Activated T-helper 2 cell treated with anti-CD3 and anti-CD28 coated beads, Interferon-gamma antibody, Interleukin-2, Interleukin-4, amounts not matched to agents 10 μg/mL and 5 μg/mL and 100 μg/mL, durations not matched to agents 14 hours and 24 hours and 36 hours (primary cell): ENCODE data around the gene CAB39. TPM values are rescaled to one million over a fixed set of nuclear protein-coding genes. Genes with fewer than 3 reads are reported as not detected.

Experiments used
- DNase-seq: peaks from one replicate; pipeline ENCODE4 v3.0.0; 2021; ENCODE audit warnings: low spot score
- H3K27ac Mint-ChIP-seq: one replicate; pipeline ENCODE4 v1.8.0; 2021; ENCODE audit warnings: mixed read lengths
- H3K27me3 Mint-ChIP-seq: one replicate; pipeline ENCODE4 v1.8.0; 2021; ENCODE audit warnings: low read depth, mixed read lengths
- H3K36me3 Mint-ChIP-seq: one replicate; pipeline ENCODE4 v1.8.0; 2021; ENCODE audit warnings: low read depth, mixed read lengths
- H3K4me1 Mint-ChIP-seq: one replicate; pipeline ENCODE4 v1.8.0; 2021; ENCODE audit warnings: low read depth, mixed read lengths
- H3K4me3 Mint-ChIP-seq: one replicate; pipeline ENCODE4 v1.8.0; 2021; ENCODE audit warnings: low read depth, mild to moderate bottlenecking, moderate library complexity, mixed read lengths
- H3K9me3 Mint-ChIP-seq: one replicate; pipeline ENCODE4 v1.8.0; 2021; ENCODE audit warnings: mixed read lengths
- intact Hi-C: fragments of 100-400 bp; cut with micrococcal nuclease; formaldehyde crosslinking; loops from one replicate; pipeline ENCODE4 v1.15.1; 2023
- total RNA-seq: library from RNA; stranded (reverse); gene quantifications from 2 replicates; pipeline ENCODE4 v1.2.3, GENCODE V29; 2022

Gene CAB39
- total RNA-seq, 1 donor from 2014 or later = 176 TPM

DNA sequence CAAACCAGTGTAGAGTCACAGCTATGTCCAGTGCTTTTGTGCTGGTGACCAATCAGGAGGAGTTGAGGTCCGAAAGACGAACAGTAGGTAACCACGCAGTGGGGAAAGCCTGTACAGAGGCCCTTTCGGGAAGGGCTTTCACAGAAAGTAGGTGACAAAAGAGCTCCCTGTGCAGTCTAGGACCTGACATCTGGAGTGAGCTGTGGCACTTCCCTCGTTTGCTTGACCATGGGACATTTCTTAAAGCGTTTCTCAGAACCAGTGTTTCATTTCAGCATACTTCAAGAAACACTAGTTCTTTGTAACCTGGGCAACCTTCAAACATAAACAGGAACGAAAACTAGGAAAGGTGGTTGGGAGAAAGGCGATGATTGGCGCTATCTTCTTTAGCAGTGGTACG is 96.4 kb downstream of the CAB39 start:
- H3K27me3 Mint-ChIP-seq = no peaks in the 10 kb centered on the region
- peaks cover 74% of the 10 kb centered on the region for H3K36me3 Mint-ChIP-seq
- H3K27ac Mint-ChIP-seq = no peak overlapping the region
- H3K4me3 Mint-ChIP-seq = no peak overlapping the region
- no peak for DNase-seq
- H3K9me3 Mint-ChIP-seq = peaks cover 4% of the 10 kb centered on the region
- intact Hi-C loops = no loop called here
- peaks cover 19% of the 10 kb centered on the region for H3K4me1 Mint-ChIP-seq

DNA sequence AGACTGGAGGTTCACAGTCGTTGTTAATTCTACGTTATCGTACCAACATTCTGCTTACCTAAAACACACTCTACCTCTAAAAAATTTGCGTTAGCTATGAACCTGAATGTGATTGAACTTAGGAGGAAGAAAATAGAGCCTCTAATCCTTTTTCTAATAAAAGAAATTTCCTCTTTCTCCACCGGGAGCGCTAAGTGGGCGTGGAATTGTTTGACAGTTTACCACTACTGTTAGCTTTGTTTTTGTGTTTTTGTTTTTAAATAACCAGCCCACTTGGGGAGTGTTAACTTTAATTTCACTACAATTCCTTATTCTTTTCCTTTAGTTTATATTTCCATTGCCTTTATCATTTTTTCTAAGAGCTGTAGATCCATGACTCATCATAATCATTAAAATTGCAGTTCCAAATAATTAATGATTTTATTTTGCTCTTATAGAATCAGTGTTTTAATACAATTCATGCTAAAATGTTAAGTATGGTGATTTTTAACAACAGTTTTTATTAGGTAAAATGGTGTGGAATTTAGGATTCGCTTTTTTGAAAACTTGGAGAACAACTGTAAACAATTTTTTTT is 97.1 kb downstream of the CAB39 start:
- Mint-ChIP-seq H3K36me3 (peaks cover 73% of the 10 kb centered on the region), H3K27ac (no peak overlapping the region), H3K4me3 (no peak overlapping the region), H3K4me1 (peaks cover 19% of the 10 kb centered on the region), H3K27me3 (no peaks in the 10 kb centered on the region), H3K9me3 (no peaks in the 10 kb centered on the region)
- intact Hi-C loops = no loop called here
- no peak for DNase-seq

DNA sequence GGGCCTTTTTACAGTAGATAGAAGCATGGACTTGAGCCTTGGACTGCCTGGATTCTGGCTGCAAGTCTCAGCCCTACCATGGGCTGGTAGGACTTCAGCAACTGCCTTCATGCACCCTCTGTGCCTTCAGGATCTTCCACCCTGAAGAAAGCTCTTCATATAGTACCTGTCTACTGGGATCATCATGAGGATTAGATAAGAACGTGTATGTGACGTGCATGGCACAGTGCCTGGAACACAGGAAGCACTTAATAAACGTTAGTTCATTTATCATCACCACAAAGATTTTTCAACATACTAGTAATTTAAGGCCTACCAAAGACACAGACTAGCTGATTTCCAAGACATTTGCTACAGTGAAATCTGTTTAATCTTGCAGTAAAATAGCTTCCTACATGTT is 98.9 kb downstream of the CAB39 start:
- Mint-ChIP-seq H3K9me3 (no peaks in the 10 kb centered on the region), H3K36me3 (peaks cover 76% of the 10 kb centered on the region), H3K4me1 (peaks cover 19% of the 10 kb centered on the region), H3K4me3 (no peak overlapping the region), H3K27me3 (no peaks in the 10 kb centered on the region), H3K27ac (no peak overlapping the region)
- DNase-seq = no peak
- intact Hi-C loops = no loop called here

DNA sequence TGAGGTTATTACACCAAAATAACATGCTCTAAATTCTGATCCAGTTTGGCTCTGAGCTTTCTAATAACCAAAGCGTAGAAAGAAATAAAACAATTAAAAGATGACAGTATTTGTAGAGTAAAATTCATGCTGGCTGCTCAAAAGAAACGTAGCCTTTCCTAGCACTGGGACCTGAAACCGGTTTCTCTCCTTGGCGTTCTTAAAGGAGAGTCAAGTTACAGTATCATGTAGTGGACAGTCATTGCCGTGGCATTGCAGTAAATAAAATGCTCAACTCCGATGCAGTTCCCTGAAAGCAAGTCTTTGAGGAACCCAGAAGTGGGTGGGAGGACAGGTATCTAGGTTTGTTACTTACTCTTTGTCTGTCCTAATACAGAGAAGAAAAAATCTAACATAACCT is 99.4 kb downstream of the CAB39 start:
- H3K27me3 Mint-ChIP-seq = no peaks in the 10 kb centered on the region
- intact Hi-C loops = no loop called here
- peaks cover 17% of the 10 kb centered on the region for H3K4me1 Mint-ChIP-seq
- no peak for DNase-seq
- H3K27ac Mint-ChIP-seq = no peak overlapping the region
- H3K9me3 Mint-ChIP-seq = no peaks in the 10 kb centered on the region
- peaks cover 77% of the 10 kb centered on the region for H3K36me3 Mint-ChIP-seq
- H3K4me3 Mint-ChIP-seq = no peak overlapping the region

DNA sequence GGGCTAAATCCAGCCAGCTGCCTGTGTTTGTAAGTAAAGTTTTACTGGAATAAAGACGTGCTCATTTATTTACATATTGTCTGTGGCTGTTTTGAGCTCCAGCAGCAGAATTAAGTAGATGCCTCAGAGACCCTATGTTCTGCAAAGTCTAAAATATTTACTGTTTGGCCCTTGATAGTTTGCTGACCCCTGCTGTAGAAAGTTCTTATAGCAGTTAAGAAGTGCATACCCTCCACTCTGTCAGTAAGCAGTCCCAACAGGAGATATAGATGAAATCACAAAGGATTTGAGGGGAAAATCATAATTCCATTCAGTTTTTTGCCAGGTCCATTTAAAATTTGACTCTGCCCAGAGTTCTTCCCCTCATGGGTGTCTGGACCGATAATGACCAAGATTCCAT is 102.0 kb downstream of the CAB39 start:
- DNase-seq = no peak
- no peaks in the 10 kb centered on the region for H3K27me3 Mint-ChIP-seq
- H3K4me1 Mint-ChIP-seq = peaks cover 15% of the 10 kb centered on the region
- no peak overlapping the region for H3K27ac Mint-ChIP-seq
- intact Hi-C loops = no loop called here
- H3K4me3 Mint-ChIP-seq = no peak overlapping the region
- H3K9me3 Mint-ChIP-seq = no peaks in the 10 kb centered on the region
- peaks cover 86% of the 10 kb centered on the region for H3K36me3 Mint-ChIP-seq

DNA sequence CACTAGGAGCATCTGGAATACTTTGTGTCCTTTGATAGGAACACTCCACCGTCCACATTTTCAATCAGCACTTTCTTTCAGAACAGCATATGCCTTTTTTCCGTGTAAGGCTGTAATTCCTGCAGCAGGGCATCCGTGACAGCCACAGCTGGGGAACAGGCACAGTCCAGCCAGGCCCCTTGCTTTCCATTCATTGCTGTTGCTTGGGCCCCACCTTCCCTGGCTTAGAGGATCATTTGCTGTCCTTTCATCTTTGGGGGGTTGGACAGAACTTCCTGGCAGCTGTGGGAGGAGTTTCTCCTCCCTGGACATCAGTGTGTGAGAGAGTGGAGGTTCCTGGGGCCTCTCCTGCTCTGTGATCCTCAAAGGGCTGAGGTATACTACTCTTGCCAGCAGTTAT is 102.4 kb downstream of the CAB39 start:
- no peaks in the 10 kb centered on the region for H3K9me3 Mint-ChIP-seq
- no peaks in the 10 kb centered on the region for H3K27me3 Mint-ChIP-seq
- H3K4me3 Mint-ChIP-seq = no peak overlapping the region
- H3K36me3 Mint-ChIP-seq = peaks cover 87% of the 10 kb centered on the region
- DNase-seq = no peak
- peaks cover 15% of the 10 kb centered on the region for H3K4me1 Mint-ChIP-seq
- H3K27ac Mint-ChIP-seq = peak overlapping the region; percentile 16
- intact Hi-C loops = no loop called here

DNA sequence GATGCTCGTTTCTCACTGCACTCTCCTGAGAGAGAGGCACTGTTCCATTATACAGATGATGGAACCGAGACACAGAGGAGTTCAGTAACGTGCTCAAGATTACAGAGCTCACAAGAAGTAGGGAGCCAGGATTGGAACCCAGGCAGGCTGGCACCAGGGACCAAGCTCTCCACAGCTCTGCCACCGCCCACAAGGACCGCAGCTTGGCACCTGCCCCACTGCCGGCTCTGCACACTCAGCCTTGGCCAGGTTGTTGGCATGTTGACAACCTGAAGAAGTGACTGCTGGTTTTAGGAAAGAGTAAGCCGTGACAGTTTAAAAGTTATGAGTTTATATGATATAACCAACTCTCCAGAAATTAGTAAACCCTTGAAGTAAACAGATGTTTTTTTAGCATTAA is 104.1 kb downstream of the CAB39 start:
- intact Hi-C loops = no loop called here
- H3K27me3 Mint-ChIP-seq = no peaks in the 10 kb centered on the region
- H3K4me3 Mint-ChIP-seq = no peak overlapping the region
- H3K4me1 Mint-ChIP-seq = peaks cover 15% of the 10 kb centered on the region
- peaks cover 82% of the 10 kb centered on the region for H3K36me3 Mint-ChIP-seq
- no peaks in the 10 kb centered on the region for H3K9me3 Mint-ChIP-seq
- no peak for DNase-seq
- H3K27ac Mint-ChIP-seq = no peak overlapping the region

DNA sequence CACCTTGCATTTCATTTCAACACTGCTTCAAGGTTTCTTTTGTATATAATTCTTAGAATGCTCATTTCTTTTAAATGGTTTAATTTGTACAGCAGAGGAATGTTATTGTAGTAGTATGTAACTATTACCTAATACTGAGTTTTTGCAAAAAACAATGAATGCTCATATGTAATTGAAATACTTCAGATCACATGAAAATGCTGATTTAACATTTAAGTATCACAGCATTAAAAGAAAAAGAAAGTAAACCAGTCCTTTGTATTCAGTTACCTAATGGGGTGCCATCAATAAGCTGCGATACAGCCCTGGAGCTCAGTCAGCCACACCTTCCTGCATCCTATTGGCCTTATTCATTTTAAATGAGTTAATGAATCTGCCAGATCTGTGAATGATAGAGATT is 106.8 kb downstream of the CAB39 start:
- Mint-ChIP-seq H3K4me3 (no peak overlapping the region), H3K4me1 (peaks cover 14% of the 10 kb centered on the region), H3K27me3 (no peaks in the 10 kb centered on the region), H3K36me3 (peaks cover 58% of the 10 kb centered on the region), H3K9me3 (no peaks in the 10 kb centered on the region), H3K27ac (no peak overlapping the region)
- intact Hi-C loops = no loop called here
- DNase-seq = no peak

DNA sequence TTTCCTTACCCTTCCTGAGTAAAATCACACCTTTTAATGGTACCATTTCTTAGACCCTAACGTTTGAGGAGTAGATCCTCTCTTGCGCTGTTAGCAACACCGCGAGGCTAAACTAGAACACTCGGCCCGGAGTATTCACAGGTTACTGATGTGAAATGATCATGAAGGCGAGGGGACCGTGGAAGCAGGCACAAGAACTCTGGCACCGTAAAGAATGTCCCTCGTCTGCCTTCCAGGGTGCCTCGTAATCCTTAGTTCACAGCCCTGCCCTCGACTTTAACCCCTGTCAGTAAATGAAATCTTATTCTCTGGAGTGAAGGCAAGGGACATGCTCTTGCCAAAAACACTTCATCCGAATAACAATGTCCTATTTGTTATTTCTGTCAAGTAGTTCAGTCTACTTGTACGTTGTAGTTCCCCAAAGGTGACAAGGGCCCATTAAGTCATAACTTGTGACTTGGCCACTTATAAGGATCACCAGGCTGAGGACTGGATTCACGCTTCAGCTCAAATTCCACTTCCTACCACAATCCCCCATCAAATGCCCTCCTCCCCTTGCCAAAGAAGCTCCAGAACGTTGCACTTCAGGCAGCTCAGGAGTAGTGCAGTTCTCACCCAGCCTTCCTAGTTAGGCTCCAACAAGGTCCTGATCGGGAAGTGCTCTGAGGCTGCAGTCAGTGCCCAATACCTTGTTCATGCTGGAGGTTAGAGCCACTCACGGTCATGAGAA is 108.8 kb downstream of the CAB39 start:
- Mint-ChIP-seq H3K4me3 (no peak overlapping the region), H3K27me3 (peaks cover 17% of the 10 kb centered on the region), H3K9me3 (no peaks in the 10 kb centered on the region), H3K36me3 (peaks cover 42% of the 10 kb centered on the region), H3K4me1 (peaks cover 7% of the 10 kb centered on the region), H3K27ac (no peak overlapping the region)
- DNase-seq = no peak
- intact Hi-C loops = loop anchor here (5.0 kb wide), 1 partner anchor 41 kb away; the partner anchor contains the start of gene ITM2C

DNA sequence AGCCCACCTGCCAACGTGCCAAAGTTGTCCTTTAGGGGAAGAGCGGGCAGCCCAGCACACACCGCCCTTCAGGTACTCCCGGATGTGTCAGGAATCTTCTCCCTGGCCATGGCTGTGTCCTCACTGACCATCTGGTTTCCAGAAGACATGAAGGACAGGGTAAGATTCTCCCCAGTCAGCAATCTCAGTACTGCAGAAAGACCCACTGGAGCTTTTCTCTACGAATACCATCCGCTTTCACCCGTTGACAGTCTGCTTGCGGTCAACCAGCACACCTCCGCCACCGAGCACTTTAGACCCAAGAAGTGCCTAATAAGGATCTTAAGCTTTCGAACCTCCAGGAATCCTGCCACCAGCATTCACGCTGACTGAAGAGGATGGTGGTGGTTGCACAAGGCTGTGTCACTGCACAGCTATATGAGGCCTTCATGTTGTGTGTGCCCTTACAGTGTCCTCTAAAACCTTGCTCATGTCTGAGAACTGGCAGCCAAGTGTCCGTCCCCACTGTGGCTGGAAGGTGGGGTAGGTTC is 109.4 kb downstream of the CAB39 start:
- Mint-ChIP-seq H3K27me3 (peaks cover 23% of the 10 kb centered on the region), H3K36me3 (peaks cover 35% of the 10 kb centered on the region), H3K9me3 (no peaks in the 10 kb centered on the region), H3K4me1 (peaks cover 7% of the 10 kb centered on the region), H3K27ac (no peak overlapping the region), H3K4me3 (no peak overlapping the region)
- intact Hi-C loops = loop anchor here (5.0 kb wide), 1 partner anchor 40 kb away; the partner anchor contains the start of gene ITM2C
- no peak for DNase-seq

DNA sequence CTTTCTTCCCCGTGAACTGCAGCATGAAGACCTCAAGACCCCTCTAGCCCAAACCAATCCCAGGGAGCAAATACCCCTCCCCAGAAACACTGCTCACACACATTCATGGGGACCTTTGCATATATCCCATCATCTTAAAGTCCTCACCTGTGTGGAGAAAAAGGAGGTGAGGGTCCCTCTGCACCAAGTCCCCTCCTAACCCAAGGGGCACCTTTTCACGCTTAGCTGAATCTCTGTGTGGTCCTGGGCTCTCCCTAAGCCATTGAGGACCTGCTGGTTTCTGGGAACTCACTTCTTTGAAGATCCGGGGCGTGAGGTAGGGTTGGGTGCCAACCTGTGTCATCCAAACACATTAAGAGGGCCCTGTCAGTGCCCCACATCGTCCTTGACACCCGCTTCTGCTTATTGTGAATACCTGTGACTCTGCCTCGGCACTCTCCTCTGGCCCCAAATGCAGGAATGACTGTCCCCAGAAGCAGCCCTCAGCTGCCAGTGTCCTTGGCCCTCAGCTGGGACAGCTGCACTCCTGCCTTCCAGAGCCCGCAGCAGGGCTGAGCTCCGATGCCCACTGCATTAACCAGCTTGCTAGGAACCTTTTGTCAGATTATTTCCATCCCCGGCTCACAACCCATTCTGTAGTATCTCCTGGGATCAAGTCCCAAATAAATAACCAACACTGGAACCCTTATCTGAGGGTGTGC is 110.8 kb downstream of the CAB39 start:
- no peak overlapping the region for H3K27ac Mint-ChIP-seq
- no peaks in the 10 kb centered on the region for H3K9me3 Mint-ChIP-seq
- intact Hi-C loops = loop anchor here (5.0 kb wide), 1 partner anchor 39 kb away; the partner anchor contains the start of gene ITM2C

DNA sequence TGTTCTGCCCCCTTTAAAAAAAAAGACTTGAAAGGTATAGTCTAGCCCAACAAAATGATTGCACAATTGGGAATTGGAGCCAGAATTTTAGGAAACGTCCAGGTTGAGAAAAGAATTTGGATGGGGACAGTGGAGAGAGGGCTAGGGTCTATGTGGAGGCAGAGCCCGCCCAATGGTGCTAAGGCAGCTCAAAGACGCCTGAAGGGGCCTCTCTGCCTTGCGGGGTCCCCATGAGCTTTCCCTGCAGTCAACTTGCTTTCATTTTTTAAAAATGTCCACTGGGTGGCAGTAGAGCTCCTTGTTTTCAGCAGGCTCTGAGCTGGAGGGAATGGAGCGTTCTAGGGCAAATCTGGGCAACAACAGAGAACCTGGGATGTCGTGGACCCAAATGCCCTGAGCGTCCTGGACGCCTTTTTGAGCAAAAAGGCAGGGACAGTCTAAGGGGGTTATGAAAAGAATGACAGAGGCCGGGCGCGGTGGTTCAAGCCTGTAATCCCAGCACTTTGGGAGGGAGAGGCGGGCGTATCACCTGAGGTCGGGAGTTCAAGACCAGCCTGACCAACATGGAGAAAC is 111.8 kb downstream of the CAB39 start:
- Mint-ChIP-seq H3K9me3 (no peaks in the 10 kb centered on the region), H3K4me3 (no peak overlapping the region)
- intact Hi-C loops = loop anchor here (1.0 to 5.0 kb wide), 4 partner anchors 26 to 228 kb away; partner anchors contain the start of gene ITM2C

More for the DNA sequence above, 110.8 kb downstream of the CAB39 start:
- Mint-ChIP-seq H3K36me3 (peaks cover 23% of the 10 kb centered on the region), H3K4me1 (peaks cover 11% of the 10 kb centered on the region), H3K4me3 (no peak overlapping the region), H3K27me3 (peaks cover 29% of the 10 kb centered on the region)
- no peak for DNase-seq

More for the DNA sequence above, 111.8 kb downstream of the CAB39 start:
- no peak overlapping the region for H3K27ac Mint-ChIP-seq
- H3K36me3 Mint-ChIP-seq = peaks cover 14% of the 10 kb centered on the region
- H3K4me1 Mint-ChIP-seq = peaks cover 16% of the 10 kb centered on the region
- H3K27me3 Mint-ChIP-seq = peaks cover 29% of the 10 kb centered on the region
- DNase-seq = peak; percentile 38
